DND-41 (cell line): ENCODE measurements around the gene TRDMT1.

ENCODE experiments used
- ATAC-seq: fragments of 200-7000 bp; cut with Tn5 transposase; 3 replicates; pipeline ENCODE4 v1.9.1; 2021; ENCODE audit warnings: low read depth; ENCODE audit not compliant: insufficient read depth
- DNase-seq: peaks from one replicate; pipeline ENCODE4 v3.0.0-alpha.2; 2020
- H2AFZ ChIP-seq: 2 replicates; pipeline ENCODE4 v1.6.0; 2012; ENCODE audit warnings: low read depth, low read length
- H3K27ac ChIP-seq: 2 replicates; pipeline ENCODE4 v1.5.1; 2012; ENCODE audit warnings: low read length, inconsistent platforms
- H3K27me3 ChIP-seq: fragments of 200-600 bp; sonication (generic); 2 replicates; pipeline ENCODE4 v1.6.0; 2012; ENCODE audit warnings: low read length, mild to moderate bottlenecking, inconsistent platforms; ENCODE audit not compliant: insufficient read depth, poor library complexity
- H3K36me3 ChIP-seq: 2 replicates; pipeline ENCODE4 v1.5.1; 2012; ENCODE audit warnings: low read length, inconsistent platforms; ENCODE audit not compliant: insufficient read depth
- H3K4me1 ChIP-seq: 2 replicates; pipeline ENCODE4 v1.5.1; 2012; ENCODE audit warnings: mild to moderate bottlenecking, low read length; ENCODE audit not compliant: insufficient read depth
- H3K4me2 ChIP-seq: 2 replicates; pipeline ENCODE4 v1.6.0; 2012; ENCODE audit warnings: mild to moderate bottlenecking, moderate library complexity, low read length, inconsistent platforms; ENCODE audit not compliant: insufficient read depth
- H3K4me3 ChIP-seq, 2 experiments: fragments of 200-600 bp in 1 of 2; shearing (Covaris generic) in 1 of 2; 2 replicates each; pipeline ENCODE4 v1.5.1; 2012 to 2016; ENCODE audit warnings: inconsistent platforms in 2 of 2, low read length in 2 of 2, mild to moderate bottlenecking in 2 of 2, low read depth in 1 of 2, moderate library complexity in 1 of 2
- H3K79me2 ChIP-seq: 2 replicates; pipeline ENCODE4 v1.6.0; 2012; ENCODE audit warnings: low read length, inconsistent platforms; ENCODE audit not compliant: insufficient read depth
- H3K9ac ChIP-seq: 2 replicates; pipeline ENCODE4 v1.6.0; 2012; ENCODE audit warnings: low read depth, mild to moderate bottlenecking, inconsistent platforms, low read length, moderate library complexity
- H3K9me3 ChIP-seq: 2 replicates; pipeline ENCODE4 v1.5.1; 2012; ENCODE audit warnings: low read length, moderate library complexity, mild to moderate bottlenecking, inconsistent platforms; ENCODE audit not compliant: insufficient read depth, severe bottlenecking
- H4K20me1 ChIP-seq: 2 replicates; pipeline ENCODE4 v1.6.0; 2012; ENCODE audit warnings: low read length; ENCODE audit not compliant: insufficient read depth
- EZH2 ChIP-seq: IDR thresholded peaks from 3 replicates; pipeline ENCODE4 v1.6.1; 2012; ENCODE audit warnings: borderline replicate concordance, low read depth, mild to moderate bottlenecking, moderate library complexity, low read length, inconsistent platforms; ENCODE audit not compliant: severe bottlenecking
- TF ChIP-seq, protein P1 (sequence below): IDR thresholded peaks from 2 replicates; pipeline ENCODE4 v1.5.1; 2012; ENCODE audit warnings: borderline replicate concordance, low read length, moderate library complexity, mild to moderate bottlenecking; ENCODE audit not compliant: poor library complexity, severe bottlenecking; ENCODE audit errors: extremely low read depth

The TRDMT1 gene

DNA sequence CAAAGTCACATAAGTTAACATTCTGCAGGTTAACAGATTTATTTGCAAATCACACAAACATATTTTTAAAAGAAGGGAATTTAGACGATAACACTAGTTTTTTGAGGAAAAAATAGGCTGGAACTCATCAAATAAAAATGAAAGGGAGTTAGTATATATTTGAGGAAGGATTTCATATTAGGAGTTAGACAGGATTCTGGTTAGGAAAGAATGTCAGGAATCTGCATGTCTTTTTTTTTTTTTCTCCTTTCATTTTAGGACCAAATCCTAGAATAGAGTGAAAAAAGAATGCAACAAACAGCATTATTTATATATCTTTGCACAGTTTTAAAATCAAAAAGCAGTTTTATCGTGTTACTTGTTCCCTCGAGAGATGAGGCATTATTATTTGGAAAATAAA lies 8.9 kb upstream of the TRDMT1 start:
- no peaks in the 10 kb centered on the region for H3K79me2 ChIP-seq

DNA sequence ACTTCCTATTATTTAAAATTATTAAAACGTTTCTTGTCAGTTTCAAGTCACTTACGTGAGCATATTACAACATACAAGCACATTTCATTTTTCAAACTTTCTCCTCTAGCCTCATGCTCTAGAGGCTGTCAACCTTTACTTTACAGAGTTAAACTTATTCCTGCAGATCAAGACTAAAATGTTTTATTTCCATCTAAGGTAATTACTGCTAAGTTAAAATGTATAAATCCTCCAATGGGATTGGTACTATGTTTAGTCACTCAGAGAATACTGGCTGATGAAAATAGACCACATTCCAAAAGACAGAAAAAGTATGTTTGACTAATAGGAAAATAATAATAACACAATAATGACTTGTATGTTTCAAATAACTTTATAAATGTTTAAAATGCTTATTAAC lies 8.4 kb upstream of the TRDMT1 start:
- H2AFZ ChIP-seq, result no peak overlapping the region
- no peaks in the 10 kb centered on the region for H3K36me3 ChIP-seq
- no peak for DNase-seq
- no peak overlapping the region for H3K27ac ChIP-seq
- no peak overlapping the region for H3K9ac ChIP-seq
- ATAC-seq, result no peak
- peaks cover 14% of the 10 kb centered on the region for H3K4me1 ChIP-seq
- H3K9me3 ChIP-seq, result no peaks in the 10 kb centered on the region
- no peak for TF ChIP-seq EZH2
- TF ChIP-seq, protein P1, sequence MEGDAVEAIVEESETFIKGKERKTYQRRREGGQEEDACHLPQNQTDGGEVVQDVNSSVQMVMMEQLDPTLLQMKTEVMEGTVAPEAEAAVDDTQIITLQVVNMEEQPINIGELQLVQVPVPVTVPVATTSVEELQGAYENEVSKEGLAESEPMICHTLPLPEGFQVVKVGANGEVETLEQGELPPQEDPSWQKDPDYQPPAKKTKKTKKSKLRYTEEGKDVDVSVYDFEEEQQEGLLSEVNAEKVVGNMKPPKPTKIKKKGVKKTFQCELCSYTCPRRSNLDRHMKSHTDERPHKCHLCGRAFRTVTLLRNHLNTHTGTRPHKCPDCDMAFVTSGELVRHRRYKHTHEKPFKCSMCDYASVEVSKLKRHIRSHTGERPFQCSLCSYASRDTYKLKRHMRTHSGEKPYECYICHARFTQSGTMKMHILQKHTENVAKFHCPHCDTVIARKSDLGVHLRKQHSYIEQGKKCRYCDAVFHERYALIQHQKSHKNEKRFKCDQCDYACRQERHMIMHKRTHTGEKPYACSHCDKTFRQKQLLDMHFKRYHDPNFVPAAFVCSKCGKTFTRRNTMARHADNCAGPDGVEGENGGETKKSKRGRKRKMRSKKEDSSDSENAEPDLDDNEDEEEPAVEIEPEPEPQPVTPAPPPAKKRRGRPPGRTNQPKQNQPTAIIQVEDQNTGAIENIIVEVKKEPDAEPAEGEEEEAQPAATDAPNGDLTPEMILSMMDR, result no peak
- H4K20me1 ChIP-seq, result no peaks in the 10 kb centered on the region
- no peaks in the 10 kb centered on the region for H3K27me3 ChIP-seq
- H3K79me2 ChIP-seq, result no peaks in the 10 kb centered on the region
- H3K4me2 ChIP-seq, result no peak overlapping the region
- no peak overlapping the region for H3K4me3 ChIP-seq

More for the DNA sequence above, 8.9 kb upstream of the TRDMT1 start:
- Histone ChIP-seq H3K9ac (no peak overlapping the region), H3K27me3 (no peaks in the 10 kb centered on the region), H4K20me1 (no peaks in the 10 kb centered on the region), H3K4me1 (peaks cover 14% of the 10 kb centered on the region), H3K36me3 (no peaks in the 10 kb centered on the region), H3K4me3 (no peak overlapping the region), H3K9me3 (no peaks in the 10 kb centered on the region), H3K4me2 (no peak overlapping the region), H3K27ac (no peak overlapping the region), H2AFZ (no peak overlapping the region)
- DNase-seq (no peak), ATAC-seq (no peak)
- TF ChIP-seq EZH2, result no peak
- TF ChIP-seq, protein P1, result no peak

DNA sequence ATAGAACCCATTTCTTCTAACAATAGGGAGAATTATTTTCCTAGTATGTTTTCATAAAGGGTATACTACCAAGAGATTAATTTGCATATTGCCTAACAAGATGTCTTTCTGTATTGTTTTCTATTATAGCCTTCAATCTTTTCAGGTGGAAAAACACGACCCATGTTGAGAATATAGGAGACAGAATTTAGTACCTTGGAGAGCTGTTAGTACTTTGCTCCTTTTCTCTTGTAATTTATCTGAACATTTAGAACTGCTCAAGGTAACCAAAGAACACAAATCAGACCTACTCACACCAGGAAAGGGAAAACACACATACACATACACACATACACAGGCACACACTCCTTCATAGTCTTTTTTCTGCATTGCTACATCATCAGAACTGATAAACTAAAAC lies 7.8 kb upstream of the TRDMT1 start:
- no peak for ATAC-seq
- Histone ChIP-seq H3K9me3 (no peaks in the 10 kb centered on the region), H3K27me3 (no peaks in the 10 kb centered on the region), H3K4me1 (peaks cover 14% of the 10 kb centered on the region), H3K27ac (no peak overlapping the region), H2AFZ (no peak overlapping the region), H3K4me2 (no peak overlapping the region), H3K79me2 (no peaks in the 10 kb centered on the region), H3K9ac (no peak overlapping the region), H3K36me3 (no peaks in the 10 kb centered on the region), H3K4me3 (no peak overlapping the region), H4K20me1 (no peaks in the 10 kb centered on the region)
- DNase-seq, result no peak
- TF ChIP-seq, protein P1, result no peak
- no peak for TF ChIP-seq EZH2

DNA sequence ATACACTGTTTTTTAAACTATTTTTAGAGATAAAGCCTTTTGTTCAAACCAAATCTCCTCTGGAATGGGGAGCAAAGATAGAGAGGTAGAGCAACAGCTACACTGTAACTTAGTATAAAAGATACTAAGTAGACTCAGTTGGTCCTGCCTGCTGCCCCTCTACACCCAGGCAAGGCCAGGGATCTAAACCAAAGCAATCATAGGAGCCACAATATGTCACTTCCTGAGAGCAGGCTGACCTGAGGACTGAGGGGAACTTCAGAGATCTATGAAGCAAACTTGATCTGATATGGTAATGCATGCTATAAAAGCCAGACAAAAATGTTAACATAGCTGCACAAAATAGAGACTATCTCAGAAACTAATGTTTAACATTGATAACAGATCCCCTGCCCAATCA lies 7.0 kb upstream of the TRDMT1 start:
- DNase-seq (no peak), ATAC-seq (no peak)
- H3K9ac ChIP-seq, result no peak overlapping the region
- H3K27ac ChIP-seq, result no peak overlapping the region
- H2AFZ ChIP-seq, result no peak overlapping the region
- no peaks in the 10 kb centered on the region for H4K20me1 ChIP-seq
- TF ChIP-seq, protein P1, result no peak
- TF ChIP-seq EZH2, result no peak
- no peak overlapping the region for H3K4me3 ChIP-seq
- peaks cover 14% of the 10 kb centered on the region for H3K4me1 ChIP-seq
- H3K9me3 ChIP-seq, result no peaks in the 10 kb centered on the region
- H3K79me2 ChIP-seq, result no peaks in the 10 kb centered on the region
- no peaks in the 10 kb centered on the region for H3K36me3 ChIP-seq
- H3K27me3 ChIP-seq, result no peaks in the 10 kb centered on the region
- H3K4me2 ChIP-seq, result no peak overlapping the region
